Nucleus accumbens (tissue), 56 donors: Measurements from ENCODE around the gene REV3L.
A peak's percentile ranks its signal among the peaks of the same experiment; 100 is the strongest.

Experiments
- DNase-seq, 56 donors: peaks; one replicate each; lab custom pipeline; 2025; lab: John Stamatoyannopoulos, UW

Gene REV3L

DNA sequence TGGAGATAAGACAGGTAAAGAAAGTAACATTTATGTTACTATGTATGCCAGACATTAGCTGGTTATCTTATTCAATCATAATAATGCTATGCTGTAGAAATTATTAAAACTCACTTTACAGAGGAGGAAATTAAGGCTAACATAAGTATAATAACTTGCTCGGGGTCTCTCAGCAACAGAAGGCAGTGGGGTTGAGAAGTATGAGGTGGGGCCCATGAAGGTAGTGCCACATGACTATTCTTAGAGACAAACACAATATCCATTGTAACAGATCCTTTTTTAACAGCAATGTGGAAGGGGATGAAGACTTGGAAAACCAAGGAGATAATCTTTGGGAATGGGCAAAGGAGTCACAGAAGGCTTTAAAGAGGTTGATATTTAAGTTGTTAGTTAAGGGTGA lies 11.5 kb downstream of the REV3L start:
- DNase-seq: no peak

DNA sequence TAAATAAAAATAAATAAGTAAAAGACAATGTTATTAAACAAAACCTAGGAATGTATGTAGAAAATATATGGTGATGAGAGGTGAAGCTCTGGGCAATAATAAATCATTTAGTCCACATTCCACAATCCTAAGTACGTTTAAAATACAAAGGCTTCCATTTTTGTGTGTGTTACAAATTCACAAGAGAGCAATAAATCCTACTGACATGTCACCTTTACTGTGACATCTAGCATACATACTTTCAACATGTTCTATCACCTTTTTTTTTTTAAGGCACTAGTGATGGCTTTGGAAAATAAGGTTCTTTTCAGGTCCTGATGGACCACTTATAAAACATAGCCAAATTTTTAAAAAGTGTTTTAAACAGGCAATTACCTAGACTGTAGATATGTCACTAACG lies 12.0 kb downstream of the REV3L start:
- DNase-seq: no peak

DNA sequence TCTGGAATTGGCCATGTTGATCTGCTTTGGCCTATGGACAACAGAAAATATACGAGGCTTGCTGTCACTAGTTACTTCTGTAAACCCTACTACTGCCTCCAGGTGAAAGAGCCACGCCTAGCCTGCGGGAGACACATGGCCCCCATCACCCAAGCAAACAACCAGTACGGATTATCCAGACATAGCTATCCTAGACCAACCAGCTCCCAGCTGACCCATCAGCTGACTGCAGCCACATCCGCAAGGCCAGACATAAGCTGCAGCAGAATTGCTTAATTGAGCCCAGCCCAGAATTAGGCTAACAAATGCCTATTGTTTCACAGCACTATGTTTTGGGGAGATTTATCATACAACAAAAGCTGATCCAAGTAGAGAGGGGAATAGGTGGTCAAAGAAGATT lies 13.5 kb downstream of the REV3L start:
- DNase-seq: peak in 33 of 56 donors; percentile 3 to 63 (median 18)

DNA sequence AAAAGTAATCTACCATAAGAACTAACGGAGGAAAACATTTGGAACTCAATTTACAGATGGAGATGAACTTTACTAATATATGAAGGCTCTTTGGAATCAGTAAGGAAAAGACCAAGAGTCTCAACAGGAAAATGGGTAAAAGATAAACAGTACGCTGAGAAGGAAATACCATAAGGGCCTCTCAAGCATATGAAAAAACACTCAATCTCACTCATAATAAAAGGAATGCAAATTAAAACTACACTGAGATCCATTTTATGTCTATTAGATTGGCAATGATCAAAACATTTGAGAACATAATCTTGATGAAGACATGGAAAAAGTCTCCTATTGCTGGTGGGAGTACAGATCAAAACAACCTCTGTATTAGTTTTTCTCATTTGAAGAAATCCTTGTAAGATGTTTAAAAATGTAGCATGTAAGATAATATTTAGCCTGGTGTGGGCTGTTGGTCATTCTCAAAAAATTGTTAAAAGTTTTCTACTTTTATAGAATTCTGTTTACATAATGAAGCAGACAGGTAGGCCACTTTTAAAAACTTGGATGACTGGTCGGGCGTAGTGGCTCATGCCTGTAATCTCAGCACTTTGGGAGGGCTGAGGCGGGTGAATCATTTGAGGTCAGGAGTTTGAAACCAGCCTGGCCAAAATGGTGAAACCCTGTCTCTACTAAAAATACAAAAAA lies 14.5 kb downstream of the REV3L start:
- no peak for DNase-seq

DNA sequence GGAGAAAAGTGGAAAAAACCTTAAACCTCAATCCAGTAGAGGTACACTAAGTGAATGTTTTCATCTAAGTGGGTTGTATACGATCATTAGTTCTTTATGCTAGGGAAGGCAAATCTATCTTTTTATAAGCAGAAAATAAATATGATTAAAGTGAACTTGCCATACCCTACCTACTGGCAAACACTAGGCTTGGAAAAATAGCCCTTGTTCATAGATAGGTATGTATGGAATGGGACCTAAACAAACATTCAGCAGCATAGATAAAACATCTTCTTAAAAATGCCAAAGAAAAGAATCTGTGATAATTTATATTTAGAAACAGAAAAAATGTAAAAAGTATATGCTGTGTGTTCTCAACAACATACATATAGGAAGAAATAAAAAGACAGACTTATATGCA lies 18.8 kb downstream of the REV3L start:
- DNase-seq: no peak

DNA sequence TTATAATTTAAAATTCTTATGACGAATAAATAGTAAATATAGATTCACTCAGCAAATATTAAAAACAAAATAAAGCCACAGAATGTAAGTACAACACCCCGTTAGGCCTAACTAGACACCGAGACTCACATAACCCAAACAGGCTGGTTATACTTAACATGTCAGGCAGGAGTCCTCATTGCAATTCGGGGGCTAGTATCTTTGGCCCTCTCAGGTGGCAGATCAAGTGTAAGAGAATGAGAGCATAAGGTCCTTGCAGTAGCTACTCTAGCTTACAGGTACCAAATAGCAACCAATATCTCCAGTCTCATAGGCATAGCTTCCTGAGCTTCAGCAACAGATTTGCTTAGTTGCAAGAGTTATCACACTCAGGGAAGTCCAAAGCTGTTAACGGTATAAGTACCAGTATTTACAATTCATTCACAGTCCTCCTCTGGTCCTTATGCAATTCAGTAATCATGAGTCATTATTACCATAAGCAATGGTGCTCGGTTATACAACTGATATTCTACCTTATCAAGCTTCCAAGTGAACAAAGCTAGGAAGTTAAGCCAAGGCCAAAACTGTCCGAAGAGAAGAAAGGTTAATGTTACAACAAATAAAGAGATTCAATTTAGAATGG lies 20.1 kb downstream of the REV3L start:
- DNase-seq: no peak

DNA sequence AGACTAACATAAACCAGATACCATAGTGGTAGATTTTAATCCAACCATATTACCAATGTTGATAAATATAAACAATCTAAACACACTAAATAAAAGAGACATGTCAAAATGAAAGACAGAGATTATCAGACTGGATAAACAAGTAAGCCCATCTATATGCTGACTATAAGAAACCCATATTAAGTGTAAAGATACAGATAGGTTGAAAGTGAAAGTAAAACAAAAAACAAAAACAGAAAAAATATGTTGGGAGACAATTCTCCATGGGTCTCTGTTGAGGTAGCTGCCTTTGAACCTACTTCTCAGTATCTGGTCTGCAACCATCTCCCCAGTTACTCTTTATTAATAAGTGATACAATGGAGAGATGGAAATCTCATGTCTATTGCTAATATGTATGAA lies 21.2 kb downstream of the REV3L start:
- no peak for DNase-seq

DNA sequence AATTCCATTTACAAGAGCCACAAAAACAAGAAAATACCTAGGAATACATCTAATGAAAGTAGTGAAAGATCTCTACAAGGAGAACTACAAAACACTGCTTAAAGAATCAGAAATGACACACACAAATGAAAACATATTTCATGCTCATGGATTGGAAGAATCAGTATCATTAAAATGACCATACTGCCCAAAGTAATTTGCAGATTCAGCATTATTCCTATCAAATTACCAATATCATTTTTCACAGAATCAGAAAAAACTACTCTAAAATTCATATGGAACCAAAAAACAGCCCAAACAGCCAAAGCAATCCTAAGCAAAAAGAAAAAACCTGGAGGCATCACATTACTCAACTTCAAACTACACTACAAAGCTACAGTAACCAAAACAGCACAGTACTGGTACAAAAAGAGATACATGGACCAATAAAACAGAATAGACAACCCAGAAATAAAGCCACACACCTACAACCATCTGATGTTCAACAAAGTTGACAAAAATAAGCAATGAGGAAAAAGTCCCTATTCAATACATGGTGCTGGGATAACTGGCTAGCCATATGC lies 24.3 kb downstream of the REV3L start:
- no peak for DNase-seq

DNA sequence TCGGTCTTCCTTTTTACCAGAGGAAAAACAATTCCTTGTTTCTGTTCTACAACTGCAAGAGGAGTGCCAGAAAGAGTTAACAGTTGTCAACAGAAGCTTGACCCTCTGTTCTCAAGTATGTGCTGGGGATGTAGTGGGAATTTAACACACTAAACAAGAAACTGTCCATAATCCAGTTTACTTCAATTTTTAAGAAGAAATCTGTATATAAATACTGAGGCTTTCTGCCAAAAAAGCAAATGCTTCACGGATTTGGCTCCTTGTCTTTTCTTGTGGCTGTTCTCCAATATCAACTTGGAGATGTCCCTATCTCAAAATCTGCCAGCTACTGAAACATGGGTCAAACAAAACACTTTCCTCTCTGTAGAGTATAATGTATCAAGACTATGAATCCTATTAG lies 26.8 kb downstream of the REV3L start:
- DNase-seq: no peak

DNA sequence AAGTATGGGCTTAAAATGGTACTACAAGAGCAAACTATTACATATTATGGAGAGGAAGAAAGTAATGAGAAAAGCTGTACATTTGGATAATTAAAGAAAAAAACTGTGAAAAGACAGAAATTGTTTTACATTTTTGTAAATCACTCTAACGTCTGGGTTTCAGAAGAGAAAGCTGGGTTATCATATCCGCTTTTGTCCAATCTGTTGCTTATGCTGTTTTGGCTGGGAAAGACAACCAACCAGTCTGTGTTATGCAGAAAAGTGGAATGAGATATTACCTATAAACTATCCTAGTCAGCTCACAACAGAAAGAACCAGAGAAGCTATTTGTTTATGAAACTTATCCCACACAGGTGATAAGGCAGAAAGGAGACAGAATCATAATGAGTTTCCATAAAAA lies 32.4 kb downstream of the REV3L start:
- no peak for DNase-seq

DNA sequence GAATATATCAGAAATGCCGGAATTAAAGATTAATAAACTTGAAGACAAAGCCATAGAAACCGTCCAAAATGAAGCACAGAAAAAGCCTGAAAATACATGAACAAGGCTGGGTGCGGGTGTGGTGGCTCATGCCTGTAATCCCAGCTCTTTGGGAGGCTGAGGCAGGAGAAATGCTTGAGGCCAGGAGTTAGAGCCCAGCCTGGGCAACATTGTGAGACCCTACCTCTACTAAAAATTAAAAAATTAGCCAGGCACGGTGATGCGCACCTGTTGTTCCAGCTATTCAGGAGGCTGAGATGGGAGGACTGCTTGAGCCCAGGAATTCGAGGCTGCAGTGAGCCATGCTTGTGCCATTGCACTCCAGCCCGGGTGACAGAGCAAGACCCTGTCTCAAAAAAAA lies 32.9 kb downstream of the REV3L start:
- no peak for DNase-seq

DNA sequence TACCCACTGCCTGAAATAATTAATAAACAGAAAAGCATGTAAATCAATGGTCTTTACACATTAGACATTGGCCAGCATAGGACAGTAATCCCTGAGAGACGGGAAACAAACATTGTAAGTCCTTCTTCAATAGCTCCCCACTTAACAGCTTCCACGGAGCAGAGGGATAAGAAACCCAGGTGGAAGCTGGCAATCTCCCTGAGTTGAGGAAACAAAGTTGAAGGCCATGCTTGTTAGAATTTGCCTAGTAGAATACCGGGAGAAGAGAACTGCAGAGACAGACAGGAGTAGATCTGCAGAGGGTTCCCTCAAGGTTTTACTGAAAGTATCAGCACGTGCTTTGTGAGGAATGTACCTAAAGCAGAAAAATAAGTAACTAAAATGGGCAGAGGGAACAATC lies 33.9 kb downstream of the REV3L start:
- DNase-seq: no peak

DNA sequence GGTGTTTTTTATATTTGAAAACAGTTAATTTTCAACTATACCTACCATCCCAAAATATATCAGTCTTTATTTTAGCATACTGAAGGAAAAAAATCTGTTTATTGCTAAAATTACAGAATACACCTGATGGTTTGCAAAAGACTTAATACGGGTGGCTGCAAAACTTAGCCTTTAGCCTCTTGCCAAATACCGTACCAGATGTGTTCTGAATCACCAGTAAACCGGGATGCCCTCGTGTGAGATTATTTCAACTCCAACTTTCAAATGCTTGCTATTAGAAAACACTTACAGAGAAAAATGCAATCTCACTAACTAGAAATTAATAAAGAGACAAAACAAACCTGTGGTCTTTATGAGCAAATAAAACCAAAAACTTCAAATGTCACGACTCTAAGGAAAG lies 36.0 kb downstream of the REV3L start:
- no peak for DNase-seq

DNA sequence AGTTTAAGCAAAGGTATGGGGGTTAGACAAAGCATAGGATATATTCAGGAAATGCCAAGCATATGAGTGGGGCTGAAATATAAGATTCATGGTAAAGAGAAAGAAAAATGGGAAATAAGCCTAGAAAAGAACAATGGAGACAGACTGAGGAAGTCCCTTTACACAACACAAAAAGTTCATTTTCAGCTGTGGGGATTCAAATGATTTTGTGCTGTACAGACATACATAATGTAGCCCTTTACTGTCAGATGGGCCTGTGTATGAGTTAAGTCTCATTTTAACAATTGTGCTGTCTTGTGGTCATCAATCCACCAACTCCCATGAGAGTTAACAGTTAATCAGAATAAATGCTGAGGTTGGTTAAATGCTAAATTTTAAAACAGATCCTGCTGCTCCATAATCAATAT lies 37.2 kb downstream of the REV3L start:
- DNase-seq: no peak

DNA sequence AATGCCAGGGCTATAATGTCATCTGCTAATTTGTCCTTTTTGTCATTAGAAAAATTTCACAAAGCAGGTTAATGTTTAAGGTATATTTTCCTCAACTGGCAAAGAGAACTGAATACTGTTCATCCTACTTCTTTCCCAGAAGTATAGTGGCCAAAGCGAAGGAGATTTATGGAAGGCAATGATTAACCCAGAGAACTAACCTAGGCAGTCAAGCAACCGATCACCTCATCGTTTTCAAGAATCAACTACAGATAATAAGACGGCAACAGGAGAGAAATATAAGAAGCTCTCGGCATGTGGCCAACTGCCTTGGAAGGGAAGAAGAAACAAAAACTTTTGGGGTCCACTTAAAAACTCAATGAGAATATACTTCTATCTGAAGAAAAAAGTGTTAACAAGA lies 38.2 kb downstream of the REV3L start:
- no peak for DNase-seq

DNA sequence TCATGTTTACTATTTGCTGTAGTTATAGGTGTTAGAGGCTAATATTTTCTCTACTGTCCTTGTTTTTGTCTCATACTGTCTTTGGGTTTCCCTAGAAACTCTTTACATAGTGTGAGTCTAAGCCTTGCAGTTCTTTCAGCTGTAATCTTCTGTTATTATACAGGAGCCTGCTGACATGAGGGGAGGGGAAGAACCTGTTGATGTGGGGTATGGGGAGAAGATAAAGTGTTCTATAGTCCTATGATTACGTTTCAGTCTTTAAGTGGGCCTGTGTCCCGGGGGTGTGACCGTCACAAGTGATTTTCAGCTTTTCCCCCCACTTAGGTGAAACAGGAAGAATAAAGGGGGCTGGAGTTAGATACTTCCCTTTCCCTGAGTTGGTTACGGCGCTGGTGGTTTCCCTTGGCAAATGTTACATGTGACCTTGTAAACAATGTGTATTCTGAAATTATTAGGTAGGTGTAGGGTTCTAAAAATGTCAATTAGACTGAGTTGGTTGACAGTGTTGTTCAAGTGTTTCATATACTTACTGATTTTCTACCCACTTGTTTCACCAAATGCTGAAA lies 41.3 kb downstream of the REV3L start:
- DNase-seq: no peak

DNA sequence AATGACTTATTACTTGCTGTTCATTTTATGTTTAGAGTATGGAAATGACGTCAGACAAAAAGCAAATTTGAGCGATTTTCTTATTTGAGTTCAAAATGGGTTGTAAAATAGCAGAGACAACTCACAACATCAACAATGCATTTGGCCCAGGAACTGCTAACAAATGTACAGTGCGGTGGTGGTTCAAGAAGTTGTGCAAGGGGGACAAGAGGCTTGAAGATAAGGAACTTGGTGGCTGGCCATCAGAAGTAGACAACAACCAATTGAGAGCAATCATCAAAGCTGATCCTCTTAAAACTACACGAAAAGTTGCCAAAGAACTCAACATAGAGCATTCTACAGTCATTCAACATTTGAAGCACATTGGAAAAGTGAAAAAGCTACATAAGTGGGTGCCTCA lies 43.8 kb downstream of the REV3L start:
- no peak for DNase-seq

DNA sequence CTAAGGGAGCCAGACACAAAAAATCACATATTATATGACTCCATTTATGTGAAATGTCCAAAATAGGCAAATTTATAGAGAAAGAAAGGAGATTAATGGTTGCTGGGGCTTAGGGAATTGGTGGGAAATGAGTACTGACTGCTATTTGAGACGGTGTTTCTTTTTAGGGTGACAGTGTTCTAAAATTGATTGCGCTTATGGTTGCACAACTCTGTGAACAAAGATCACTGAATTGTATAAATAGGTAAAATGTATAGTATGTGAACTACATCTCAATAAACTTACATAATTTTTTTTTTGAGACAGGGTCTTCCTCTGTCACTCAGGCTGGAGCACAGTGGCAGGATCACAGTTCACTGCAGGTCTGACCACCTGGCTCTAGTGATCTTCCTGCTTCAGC lies 45.4 kb downstream of the REV3L start:
- no peak for DNase-seq

DNA sequence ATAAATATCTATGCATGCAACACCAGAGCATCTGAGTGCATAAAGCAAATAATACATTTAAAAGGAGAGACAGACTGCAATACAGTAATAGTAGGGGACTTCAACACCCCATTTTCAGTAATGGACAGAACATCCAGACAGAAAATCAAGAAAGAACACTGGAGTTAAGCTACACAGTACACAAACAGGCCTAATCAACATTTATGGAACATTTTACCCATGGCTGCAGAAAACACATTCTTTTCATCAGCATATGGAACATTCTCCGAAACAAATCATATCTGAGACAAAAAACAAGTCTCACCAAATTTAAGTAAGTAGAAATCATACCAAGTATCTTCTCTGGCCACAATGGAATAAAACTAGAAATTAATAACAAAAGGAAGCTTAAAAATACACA lies 50.5 kb downstream of the REV3L start:
- no peak for DNase-seq

DNA sequence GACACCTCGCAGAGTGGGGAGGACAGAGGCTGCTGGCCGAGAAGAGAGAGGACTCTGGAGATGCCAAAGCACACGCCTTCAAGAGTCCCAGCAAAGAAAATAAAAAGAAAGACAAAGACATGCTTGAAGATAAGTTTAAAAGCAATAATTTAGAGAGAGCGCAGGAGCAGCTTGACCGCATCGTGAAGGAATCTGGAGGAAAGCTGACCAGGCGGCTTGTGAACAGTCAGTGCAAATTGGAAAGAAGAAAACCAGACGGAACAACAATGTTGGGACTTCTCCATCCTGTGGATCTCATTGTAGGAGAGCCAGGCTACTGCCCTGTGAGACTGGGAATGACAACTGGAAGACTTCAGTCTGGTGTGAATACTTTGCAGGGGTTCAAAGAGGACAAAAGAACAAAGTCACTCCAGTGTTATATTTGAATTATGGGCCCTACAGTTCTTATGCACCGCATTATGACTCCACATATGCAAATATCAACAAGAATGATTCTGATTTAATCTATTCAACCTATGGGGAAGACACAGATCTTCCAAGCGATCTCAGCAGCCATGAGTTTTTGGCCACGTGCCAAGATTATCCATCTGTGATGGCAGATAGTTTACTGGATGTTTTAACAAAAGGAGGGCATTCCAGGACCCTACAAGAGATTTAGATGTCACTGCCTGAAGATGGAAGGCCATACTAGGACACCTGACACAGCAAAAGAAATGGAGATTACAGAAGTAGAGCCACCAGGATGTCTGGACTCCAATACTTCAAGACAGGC lies 52.2 kb downstream of the REV3L start:
- DNase-seq: peak in 1 of 56 donors; percentile 2

DNA sequence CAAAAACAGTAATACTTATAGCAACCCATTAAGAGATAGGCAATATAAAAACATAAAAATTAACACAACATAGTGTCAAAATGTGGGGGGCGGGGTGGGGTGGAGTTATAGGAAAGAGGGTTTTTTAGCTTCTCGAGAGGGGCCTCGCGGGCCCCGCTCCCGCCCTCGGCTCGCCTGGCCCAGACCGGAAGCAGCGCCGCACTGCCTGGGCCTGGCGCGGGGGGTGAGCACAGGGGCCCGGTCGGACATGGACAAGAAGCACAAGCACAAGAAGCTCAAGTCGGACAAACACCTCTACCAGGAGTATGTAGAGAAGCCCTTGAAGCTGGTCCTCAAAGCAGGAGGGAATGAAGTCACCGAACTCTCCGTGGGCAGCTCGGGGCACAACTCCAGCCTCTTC lies 53.4 kb downstream of the REV3L start:
- DNase-seq: no peak
